ENCODE measurements around the gene MAFG. TPM values are rescaled to one million over a fixed set of nuclear protein-coding genes. Genes with fewer than 3 reads are reported as not detected.

Gene MAFG
- total and polyA plus RNA-seq, 2 of the 13 experiments (the other 11 are each of a cell fraction or from before 2014, with no cell fraction given) = 14.5 to 20.0 TPM

DNA sequence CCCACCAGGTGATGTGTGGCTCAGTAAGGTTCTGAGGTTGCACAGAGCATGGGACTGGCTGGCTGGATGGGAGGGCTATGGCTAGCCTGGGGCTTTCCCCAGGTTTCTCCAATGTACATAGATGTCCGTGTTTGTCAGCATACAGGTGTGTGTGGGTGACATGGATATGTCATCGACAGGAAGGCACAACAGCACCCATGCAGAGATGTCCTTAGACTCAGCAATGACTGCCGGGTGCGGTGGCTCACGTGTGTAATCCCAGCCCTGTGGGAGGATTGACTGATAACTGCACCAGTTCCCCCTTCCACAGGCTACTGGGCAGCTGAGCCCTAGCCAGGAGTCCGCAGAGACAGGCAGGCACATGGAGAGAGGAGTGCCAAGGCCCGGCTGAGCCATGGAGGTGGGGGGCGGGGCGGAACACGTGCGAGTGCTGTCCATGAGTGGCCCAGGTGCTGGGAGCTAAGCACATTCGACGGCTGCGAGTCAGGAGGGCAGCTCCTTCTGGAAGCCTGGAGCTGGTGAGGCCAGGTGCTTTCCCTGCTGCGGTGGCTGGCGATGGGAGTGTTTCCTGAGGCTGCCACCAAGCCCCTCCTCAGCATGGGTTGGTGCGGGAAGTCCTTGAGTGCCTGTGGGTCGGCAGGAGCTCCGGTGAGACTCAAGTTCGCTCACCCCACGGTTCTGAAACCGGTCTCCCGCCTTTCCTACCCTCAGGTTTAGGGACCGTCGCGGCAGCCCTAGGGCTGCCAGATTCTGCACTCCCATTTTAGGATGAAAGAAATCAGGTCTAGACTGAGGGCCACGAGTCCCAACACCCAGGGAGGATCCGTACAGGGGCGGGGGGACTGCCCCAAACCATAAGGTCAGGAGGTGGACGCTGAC lies 49.0 kb upstream of the MAFG start (continued):
- TF ChIP-seq NRL (CRISPR knock-in tag; IDR thresholded peaks at IDR 0.05; ENCODE audit: borderline replicate concordance) (0 out of 2 replicates have a peak, but pooled peaks have one; percentile 66), BCL6 (CRISPR knock-in tag; IDR thresholded peaks at IDR 0.05) (no peak), RBM22 (optimal IDR thresholded peaks at IDR 0.05; ENCODE audit: low read length) (peak; percentile 61), ZNF138 (CRISPR knock-in tag; IDR thresholded peaks at IDR 0.05; ENCODE audit: low read depth) (no peak), ZC3H4 (CRISPR knock-in tag; IDR thresholded peaks at IDR 0.05; ENCODE audit: borderline replicate concordance) (peak; percentile 93), PCBP2 (optimal IDR thresholded peaks at IDR 0.05; ENCODE audit: low read depth, low read length, poor library complexity, severe bottlenecking) (no peak), NKX3-1 (CRISPR knock-in tag; IDR thresholded peaks at IDR 0.05) (peak; percentile 0; the same call in 1 of the 2 replicates), RNF219 (CRISPR knock-in tag; IDR thresholded peaks at IDR 0.05) (no peak), ARID5B (CRISPR knock-in tag; IDR thresholded peaks at IDR 0.05) (peak; percentile 8; the same call in 1 of the 2 replicates), ZNF362 (CRISPR knock-in tag; IDR thresholded peaks at IDR 0.05; ENCODE audit: borderline replicate concordance) (no peak; the same call in 1 of the 2 replicates), ZNF556 (CRISPR knock-in tag; IDR thresholded peaks at IDR 0.05; ENCODE audit: borderline replicate concordance) (no peak; the same call in 1 of the 2 replicates), GATA4 (IDR thresholded peaks at IDR 0.05; ENCODE audit: borderline replicate concordance, low read depth) (no peak), JUN (CRISPR knock-in tag; IDR thresholded peaks at IDR 0.05) (0 out of 2 replicates have a peak, but pooled peaks have one; percentile 3), KLF6 (CRISPR knock-in tag; IDR thresholded peaks at IDR 0.05) (peak; percentile 10; the same call in 1 of the 2 replicates), ZNF790 (CRISPR knock-in tag; IDR thresholded peaks at IDR 0.05; ENCODE audit: borderline replicate concordance) (no peak), MTF2 (CRISPR knock-in tag; IDR thresholded peaks at IDR 0.05; ENCODE audit: borderline replicate concordance) (peak; percentile 92)
- TF ChIP-seq, protein P1, sequence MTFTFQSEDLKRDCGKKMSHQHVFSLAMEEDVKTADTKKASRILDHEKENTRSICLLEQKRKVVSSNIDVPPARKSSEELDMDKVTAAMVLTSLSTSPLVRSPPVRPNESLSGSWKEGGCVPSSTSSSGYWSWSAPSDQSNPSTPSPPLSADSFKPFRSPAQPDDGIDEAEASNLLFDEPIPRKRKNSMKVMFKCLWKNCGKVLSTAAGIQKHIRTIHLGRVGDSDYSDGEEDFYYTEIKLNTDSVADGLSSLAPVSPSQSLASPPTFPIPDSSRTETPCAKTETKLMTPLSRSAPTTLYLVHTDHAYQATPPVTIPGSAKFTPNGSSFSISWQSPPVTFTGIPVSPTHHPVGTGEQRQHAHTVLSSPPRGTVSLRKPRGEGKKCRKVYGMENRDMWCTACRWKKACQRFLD (CRISPR knock-in tag; IDR thresholded peaks at IDR 0.05; ENCODE audit: borderline replicate concordance) = 0 out of 2 replicates have a peak, but pooled peaks have one; percentile 47
- TF ChIP-seq, protein P2, sequence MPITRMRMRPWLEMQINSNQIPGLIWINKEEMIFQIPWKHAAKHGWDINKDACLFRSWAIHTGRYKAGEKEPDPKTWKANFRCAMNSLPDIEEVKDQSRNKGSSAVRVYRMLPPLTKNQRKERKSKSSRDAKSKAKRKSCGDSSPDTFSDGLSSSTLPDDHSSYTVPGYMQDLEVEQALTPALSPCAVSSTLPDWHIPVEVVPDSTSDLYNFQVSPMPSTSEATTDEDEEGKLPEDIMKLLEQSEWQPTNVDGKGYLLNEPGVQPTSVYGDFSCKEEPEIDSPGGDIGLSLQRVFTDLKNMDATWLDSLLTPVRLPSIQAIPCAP (CRISPR knock-in tag; IDR thresholded peaks at IDR 0.05; ENCODE audit: low read depth) = no peak

Measured in HepG2 (cell line).